A549 treated with Hydrocortisone at 1 μM for 4 hours (cell line): Measurements from ENCODE around the gene PCDH7. TPM values are rescaled to one million over a fixed set of nuclear protein-coding genes. Genes with fewer than 3 reads are reported as not detected.

Experiments
- total RNA-seq: library from RNA; stranded (reverse); fragments of 200-300 nt; extraction: Qiagen RNA extraction; gene quantifications from 5 replicates; pipeline ENCODE4 v1.2.3, GENCODE V29; 2022

PCDH7 gene, protein sequence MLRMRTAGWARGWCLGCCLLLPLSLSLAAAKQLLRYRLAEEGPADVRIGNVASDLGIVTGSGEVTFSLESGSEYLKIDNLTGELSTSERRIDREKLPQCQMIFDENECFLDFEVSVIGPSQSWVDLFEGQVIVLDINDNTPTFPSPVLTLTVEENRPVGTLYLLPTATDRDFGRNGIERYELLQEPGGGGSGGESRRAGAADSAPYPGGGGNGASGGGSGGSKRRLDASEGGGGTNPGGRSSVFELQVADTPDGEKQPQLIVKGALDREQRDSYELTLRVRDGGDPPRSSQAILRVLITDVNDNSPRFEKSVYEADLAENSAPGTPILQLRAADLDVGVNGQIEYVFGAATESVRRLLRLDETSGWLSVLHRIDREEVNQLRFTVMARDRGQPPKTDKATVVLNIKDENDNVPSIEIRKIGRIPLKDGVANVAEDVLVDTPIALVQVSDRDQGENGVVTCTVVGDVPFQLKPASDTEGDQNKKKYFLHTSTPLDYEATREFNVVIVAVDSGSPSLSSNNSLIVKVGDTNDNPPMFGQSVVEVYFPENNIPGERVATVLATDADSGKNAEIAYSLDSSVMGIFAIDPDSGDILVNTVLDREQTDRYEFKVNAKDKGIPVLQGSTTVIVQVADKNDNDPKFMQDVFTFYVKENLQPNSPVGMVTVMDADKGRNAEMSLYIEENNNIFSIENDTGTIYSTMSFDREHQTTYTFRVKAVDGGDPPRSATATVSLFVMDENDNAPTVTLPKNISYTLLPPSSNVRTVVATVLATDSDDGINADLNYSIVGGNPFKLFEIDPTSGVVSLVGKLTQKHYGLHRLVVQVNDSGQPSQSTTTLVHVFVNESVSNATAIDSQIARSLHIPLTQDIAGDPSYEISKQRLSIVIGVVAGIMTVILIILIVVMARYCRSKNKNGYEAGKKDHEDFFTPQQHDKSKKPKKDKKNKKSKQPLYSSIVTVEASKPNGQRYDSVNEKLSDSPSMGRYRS (N-terminal part only)
- total RNA-seq, result 0.07 to 0.31 TPM (median 0.08 TPM) in 5 replicates

DNA sequence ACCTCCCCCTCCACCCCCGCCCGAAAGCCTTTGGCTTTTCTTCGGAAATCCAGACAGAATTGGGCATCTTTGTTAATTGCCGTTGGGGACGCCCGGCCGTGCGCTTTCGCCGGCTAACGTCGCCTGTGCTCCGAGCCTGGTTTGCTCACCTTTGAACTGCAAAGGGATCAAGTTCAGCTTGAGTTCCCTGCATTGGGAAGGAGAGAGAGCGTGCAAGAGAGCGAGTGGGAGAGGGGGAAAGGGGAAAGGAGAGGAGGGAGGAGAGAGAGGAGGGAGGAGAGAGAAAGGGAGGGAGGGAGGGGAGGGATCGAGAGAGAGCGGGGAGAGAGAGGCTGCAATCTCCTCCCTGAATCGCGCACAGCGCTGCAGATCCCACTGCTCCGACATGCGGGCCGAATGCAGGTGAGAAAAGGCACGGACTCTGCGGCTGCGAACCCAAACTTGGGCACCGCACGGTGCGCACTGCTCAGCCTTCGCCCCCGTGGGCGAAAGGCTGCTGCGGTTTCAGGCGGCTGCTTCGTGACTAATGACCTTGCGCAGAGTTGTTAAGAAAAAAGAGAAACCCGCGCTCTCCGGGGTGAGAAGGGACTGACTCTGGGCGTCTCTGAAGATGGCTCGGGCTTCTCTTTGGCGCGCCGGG lies at the start of gene PCDH7:
TSS of gene PCDH7 (plus strand) at position 349 of the 640 bp plus-strand sequence. CDS start 1,054 bp downstream, outside the sequence.

